ENCODE results near the gene FOXK1.

The FOXK1 gene

GRCh38 chr7:4745971-4746919, 64.2 kb downstream of the FOXK1 start:
- DNase-seq = no peak

GRCh38 chr7:4747013-4747412, 64.9 kb downstream of the FOXK1 start:
- no peak for DNase-seq

- no peak for DNase-seq
Measured at GRCh38 chr7:4747746-4748145, 65.7 kb downstream of the FOXK1 start.

- no peak for DNase-seq
Measured at GRCh38 chr7:4748231-4748681, 66.2 kb downstream of the FOXK1 start.

GRCh38 chr7:4749363-4749762, 67.3 kb downstream of the FOXK1 start:
- DNase-seq = no peak

- no peak for DNase-seq
Measured at GRCh38 chr7:4749798-4750197, 67.7 kb downstream of the FOXK1 start.

GRCh38 chr7:4751398-4751947, 69.4 kb downstream of the FOXK1 start:
- no peak for DNase-seq

- DNase-seq = peak; percentile 80
Measured at GRCh38 chr7:4753598-4754432, 71.7 kb downstream of the FOXK1 start.

- DNase-seq = no peak
Measured at GRCh38 chr7:4754433-4755010, 72.4 kb downstream of the FOXK1 start.

GRCh38 chr7:4755045-4755444, 73.0 kb downstream of the FOXK1 start:
- no peak for DNase-seq

- DNase-seq = no peak
Measured at GRCh38 chr7:4758111-4758510, 76.0 kb downstream of the FOXK1 start.

- DNase-seq = no peak
Measured at GRCh38 chr7:4758791-4759190, 76.7 kb downstream of the FOXK1 start.

- no peak for DNase-seq
Measured at GRCh38 chr7:4759211-4759610, 77.1 kb downstream of the FOXK1 start.

- DNase-seq = no peak
Measured at GRCh38 chr7:4760952-4761351, 78.9 kb downstream of the FOXK1 start.

- DNase-seq = no peak
Measured at GRCh38 chr7:4762121-4763055, 80.3 kb downstream of the FOXK1 start.

- no peak for DNase-seq
Measured at GRCh38 chr7:4763091-4763793, 81.1 kb downstream of the FOXK1 start.

GRCh38 chr7:4763794-4764185, 81.7 kb downstream of the FOXK1 start:
- no peak for DNase-seq

- DNase-seq = no peak
Measured at GRCh38 chr7:4764402-4765007, 82.4 kb downstream of the FOXK1 start.

GRCh38 chr7:4765776-4766490, 83.8 kb downstream of the FOXK1 start:
- DNase-seq = no peak
